ACC112 (cell line): ENCODE results near the gene CTSS.

Experiments
- H2AFZ ChIP-seq: fragments of 200-600 bp; sonication (generic); one replicate; pipeline ENCODE4 v1.6.0; 2017; ENCODE audit warnings: antibody characterized with exemption, low read length; ENCODE audit not compliant: unreplicated experiment
- H3K27ac ChIP-seq: fragments of 200-600 bp; sonication (generic); 2 replicates; pipeline ENCODE4 v1.5.1; 2014; ENCODE audit warnings: low read depth, mild to moderate bottlenecking, antibody characterized with exemption, low read length, moderate library complexity
- H3K27me3 ChIP-seq: fragments of 200-600 bp; sonication (generic); 2 replicates; pipeline ENCODE4 v1.6.1; 2014; ENCODE audit warnings: mild to moderate bottlenecking, antibody characterized with exemption, low read length, moderate library complexity, mixed read lengths; ENCODE audit not compliant: insufficient read depth
- H3K36me3 ChIP-seq: fragments of 200-600 bp; sonication (generic); 2 replicates; pipeline ENCODE4 v1.6.1; 2016; ENCODE audit warnings: mild to moderate bottlenecking, antibody characterized with exemption, low read length, moderate library complexity, mixed read lengths; ENCODE audit not compliant: insufficient read depth
- H3K4me1 ChIP-seq: fragments of 200-600 bp; sonication (generic); one replicate; pipeline ENCODE4 v1.6.1; 2016; ENCODE audit warnings: low read length, mixed read lengths; ENCODE audit not compliant: insufficient read depth, unreplicated experiment, control insufficient read depth
- H3K4me3 ChIP-seq: fragments of 200-600 bp; sonication (generic); 2 replicates; pipeline ENCODE4 v1.5.1; 2014; ENCODE audit warnings: mild to moderate bottlenecking, low read depth, low read length
- H3K79me2 ChIP-seq: fragments of 200-600 bp; sonication (generic); one replicate; pipeline ENCODE4 v1.6.0; 2016; ENCODE audit warnings: low read length; ENCODE audit not compliant: control insufficient read depth, unreplicated experiment, insufficient read depth

The CTSS gene

GRCh38 chr1:150765296-150765976 lies at the start of gene CTSS:
CTSS (minus strand) TSS chr1:150765778; CDS start chr1:150764763, 1,015 bp downstream.
- Histone ChIP-seq H3K27me3 (no peaks in the 10 kb centered on the region), H3K4me3 (peak within 1 kb of the TSS; percentile 72), H3K4me1 (peaks cover 13% of the 10 kb centered on the region), H2AFZ (peak within 1 kb of the TSS; percentile 58), H3K36me3 (no peaks in the 10 kb centered on the region), H3K79me2 (no peaks in the 10 kb centered on the region), H3K27ac (peak within 1 kb of the TSS; percentile 84)

- H3K27me3 ChIP-seq, result no peaks in the 10 kb centered on the region
- peaks cover 23% of the 10 kb centered on the region for H3K36me3 ChIP-seq
- no peaks in the 10 kb centered on the region for H3K79me2 ChIP-seq
- no peak overlapping the region for H3K27ac ChIP-seq
- H3K4me1 ChIP-seq, result peaks cover 20% of the 10 kb centered on the region
- no peak overlapping the region for H2AFZ ChIP-seq
- no peak overlapping the region for H3K4me3 ChIP-seq
These were observed 47.6 kb upstream of the CTSS start for GRCh38 chr1:150813028-150813707.

GRCh38 chr1:150810958-150811659 lies 45.5 kb upstream of the CTSS start:
- H3K36me3 ChIP-seq, result peaks cover 14% of the 10 kb centered on the region
- H2AFZ ChIP-seq, result no peak overlapping the region
- H3K27ac ChIP-seq, result no peak overlapping the region
- H3K27me3 ChIP-seq, result no peaks in the 10 kb centered on the region
- H3K4me1 ChIP-seq, result peaks cover 34% of the 10 kb centered on the region
- H3K79me2 ChIP-seq, result no peaks in the 10 kb centered on the region
- H3K4me3 ChIP-seq, result no peak overlapping the region

GRCh38 chr1:150809651-150810050 lies 44.1 kb upstream of the CTSS start:
- no peaks in the 10 kb centered on the region for H3K79me2 ChIP-seq
- peaks cover 34% of the 10 kb centered on the region for H3K4me1 ChIP-seq
- no peak overlapping the region for H3K4me3 ChIP-seq
- H2AFZ ChIP-seq, result no peak overlapping the region
- H3K36me3 ChIP-seq, result peaks cover 14% of the 10 kb centered on the region
- peak overlapping the region; percentile 30; the same call in 1 of the 2 replicates for H3K27ac ChIP-seq
- no peaks in the 10 kb centered on the region for H3K27me3 ChIP-seq

- Histone ChIP-seq H3K4me1 (peaks cover 34% of the 10 kb centered on the region), H2AFZ (no peak overlapping the region), H3K79me2 (no peaks in the 10 kb centered on the region), H3K27me3 (no peaks in the 10 kb centered on the region), H3K4me3 (peak overlapping the region; percentile 77), H3K27ac (peak overlapping the region; percentile 57), H3K36me3 (peaks cover 11% of the 10 kb centered on the region)
These were observed 43.3 kb upstream of the CTSS start for GRCh38 chr1:150808846-150809245.

- peaks cover 10% of the 10 kb centered on the region; the same call in 1 of the 2 replicates for H3K36me3 ChIP-seq
- H3K27me3 ChIP-seq, result no peaks in the 10 kb centered on the region
- H3K79me2 ChIP-seq, result no peaks in the 10 kb centered on the region
- H3K4me3 ChIP-seq, result peak within 1 kb of the TSS; percentile 77
- H3K27ac ChIP-seq, result peak within 1 kb of the TSS; percentile 57
- H2AFZ ChIP-seq, result peak within 1 kb of the TSS; percentile 27
- peaks cover 34% of the 10 kb centered on the region for H3K4me1 ChIP-seq
These were observed 42.5 kb upstream of the CTSS start, which contains the start of gene CTSK for GRCh38 chr1:150808121-150808520. CTSK (minus strand) TSS chr1:150808260; CDS start chr1:150806805, 1,455 bp downstream.

GRCh38 chr1:150807249-150808023 lies 41.9 kb upstream of the CTSS start:
- Histone ChIP-seq H3K4me1 (peaks cover 34% of the 10 kb centered on the region), H3K36me3 (peaks cover 10% of the 10 kb centered on the region; the same call in 1 of the 2 replicates), H2AFZ (no peak overlapping the region), H3K4me3 (peak overlapping the region; percentile 77), H3K27ac (peak overlapping the region; percentile 57; the same call in 1 of the 2 replicates), H3K27me3 (no peaks in the 10 kb centered on the region), H3K79me2 (no peaks in the 10 kb centered on the region)

- H3K79me2 ChIP-seq, result no peaks in the 10 kb centered on the region
- H2AFZ ChIP-seq, result no peak overlapping the region
- H3K36me3 ChIP-seq, result peaks cover 4% of the 10 kb centered on the region
- no peaks in the 10 kb centered on the region for H3K27me3 ChIP-seq
- peaks cover 34% of the 10 kb centered on the region for H3K4me1 ChIP-seq
- H3K4me3 ChIP-seq, result no peak overlapping the region
- H3K27ac ChIP-seq, result no peak overlapping the region
These were observed 40.3 kb upstream of the CTSS start for GRCh38 chr1:150805899-150806298.

GRCh38 chr1:150804671-150805070 lies 39.1 kb upstream of the CTSS start:
- Histone ChIP-seq H3K27ac (no peak overlapping the region), H2AFZ (no peak overlapping the region), H3K36me3 (peaks cover 3% of the 10 kb centered on the region), H3K79me2 (no peaks in the 10 kb centered on the region), H3K27me3 (no peaks in the 10 kb centered on the region), H3K4me3 (no peak overlapping the region), H3K4me1 (peaks cover 27% of the 10 kb centered on the region)

GRCh38 chr1:150799089-150799488 lies 33.5 kb upstream of the CTSS start:
- H3K4me1 ChIP-seq, result no peaks in the 10 kb centered on the region
- no peaks in the 10 kb centered on the region for H3K27me3 ChIP-seq
- H3K4me3 ChIP-seq, result no peak overlapping the region
- no peak overlapping the region for H3K27ac ChIP-seq
- no peak overlapping the region for H2AFZ ChIP-seq
- H3K36me3 ChIP-seq, result peaks cover 3% of the 10 kb centered on the region
- H3K79me2 ChIP-seq, result no peaks in the 10 kb centered on the region
